Inflammatory macrophage (primary cell): Measurements from ENCODE around the gene MTMR2.
A peak's percentile ranks its signal among the peaks of the same experiment; 100 is the strongest.
"Not testable (repeated sequence)": the region's sequence is repeated elsewhere in the genome, so short reads cannot be mapped to it uniquely, and the experiment has no call there.

Experiments used
- DNase-seq, 2 donors: peaks; one replicate each; pipeline ENCODE4 v3.0.0-alpha.2; 2020 to 2022

The MTMR2 gene

GRCh38 chr11:95883381-95883780 is 40.5 kb downstream of the MTMR2 start:
- DNase-seq: no peak

- no peak for DNase-seq
Observed at GRCh38 chr11:95877291-95877690, 46.6 kb downstream of the MTMR2 start.

- DNase-seq: not testable (repeated sequence)
Observed at GRCh38 chr11:95870877-95871276, 53.0 kb downstream of the MTMR2 start.

- DNase-seq: peak; percentile 21 to 43
Observed at GRCh38 chr11:95867105-95867504, 56.8 kb downstream of the MTMR2 start.

GRCh38 chr11:95863486-95864140 is 60.3 kb downstream of the MTMR2 start:
- no peak for DNase-seq

- not testable (repeated sequence) for DNase-seq
Observed at GRCh38 chr11:95860024-95860423, 63.9 kb downstream of the MTMR2 start.

- not testable (repeated sequence) for DNase-seq
Observed at GRCh38 chr11:95854362-95854761, 69.5 kb downstream of the MTMR2 start.

GRCh38 chr11:95853862-95854261 is 70.0 kb downstream of the MTMR2 start:
- DNase-seq: no peak

- no peak for DNase-seq
Observed at GRCh38 chr11:95853138-95853537, 70.8 kb downstream of the MTMR2 start.

- DNase-seq: no peak
Observed at GRCh38 chr11:95850137-95850536, 73.8 kb downstream of the MTMR2 start.

- peak; percentile 54 to 62 for DNase-seq
Observed at GRCh38 chr11:95849087-95849825, 74.7 kb downstream of the MTMR2 start.

- no peak for DNase-seq
Observed at GRCh38 chr11:95845167-95845566, 78.7 kb downstream of the MTMR2 start.

- DNase-seq: peak; percentile 44 to 56
Observed at GRCh38 chr11:95835768-95836488, 88.0 kb downstream of the MTMR2 start.

- no peak for DNase-seq
Observed at GRCh38 chr11:95835351-95835750, 88.6 kb downstream of the MTMR2 start.

GRCh38 chr11:95833378-95833777 is 90.5 kb downstream of the MTMR2 start:
- no peak for DNase-seq

GRCh38 chr11:95832763-95833162 is 91.1 kb downstream of the MTMR2 start:
- DNase-seq: no peak

GRCh38 chr11:95831198-95831883 is 92.6 kb downstream of the MTMR2 start:
- DNase-seq: no peak

GRCh38 chr11:95829580-95830259 is 94.2 kb downstream of the MTMR2 start:
- no peak for DNase-seq

- peak in 1 of 2 donors; percentile 21 for DNase-seq
Observed at GRCh38 chr11:95827696-95828095, 96.2 kb downstream of the MTMR2 start.

- no peak for DNase-seq
Observed at GRCh38 chr11:95821640-95822039, 102.3 kb downstream of the MTMR2 start.

- DNase-seq: no peak
Observed at GRCh38 chr11:95816037-95816436, 107.9 kb downstream of the MTMR2 start.

- not testable (repeated sequence) for DNase-seq
Observed at GRCh38 chr11:95811052-95811451, 112.9 kb downstream of the MTMR2 start.
